GM12865 (cell line): ENCODE measurements around the gene CSTPP1.

Source experiments
- DNase-seq: peaks from one replicate; pipeline ENCODE4 v3.0.0; 2010; ENCODE audit warnings: low read depth
- H3K4me3 ChIP-seq: 2 replicates; pipeline ENCODE4 v1.5.1; 2011; ENCODE audit warnings: mild to moderate bottlenecking, low read depth, low read length, control low read depth
- TF ChIP-seq, protein P1 (sequence below): IDR thresholded peaks from 2 replicates; pipeline ENCODE4 v1.5.1; 2011; ENCODE audit warnings: low read length, control low read depth, low read depth, inconsistent platforms; ENCODE audit not compliant: insufficient read depth; ENCODE audit errors: missing control alignments

Gene CSTPP1

GRCh38 chr11:47184711-47185304 is 248.2 kb downstream of the CSTPP1 start:
- no peak for DNase-seq
- no peak overlapping the region for H3K4me3 ChIP-seq
- TF ChIP-seq, protein P1, sequence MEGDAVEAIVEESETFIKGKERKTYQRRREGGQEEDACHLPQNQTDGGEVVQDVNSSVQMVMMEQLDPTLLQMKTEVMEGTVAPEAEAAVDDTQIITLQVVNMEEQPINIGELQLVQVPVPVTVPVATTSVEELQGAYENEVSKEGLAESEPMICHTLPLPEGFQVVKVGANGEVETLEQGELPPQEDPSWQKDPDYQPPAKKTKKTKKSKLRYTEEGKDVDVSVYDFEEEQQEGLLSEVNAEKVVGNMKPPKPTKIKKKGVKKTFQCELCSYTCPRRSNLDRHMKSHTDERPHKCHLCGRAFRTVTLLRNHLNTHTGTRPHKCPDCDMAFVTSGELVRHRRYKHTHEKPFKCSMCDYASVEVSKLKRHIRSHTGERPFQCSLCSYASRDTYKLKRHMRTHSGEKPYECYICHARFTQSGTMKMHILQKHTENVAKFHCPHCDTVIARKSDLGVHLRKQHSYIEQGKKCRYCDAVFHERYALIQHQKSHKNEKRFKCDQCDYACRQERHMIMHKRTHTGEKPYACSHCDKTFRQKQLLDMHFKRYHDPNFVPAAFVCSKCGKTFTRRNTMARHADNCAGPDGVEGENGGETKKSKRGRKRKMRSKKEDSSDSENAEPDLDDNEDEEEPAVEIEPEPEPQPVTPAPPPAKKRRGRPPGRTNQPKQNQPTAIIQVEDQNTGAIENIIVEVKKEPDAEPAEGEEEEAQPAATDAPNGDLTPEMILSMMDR, result no peak

- no peak for DNase-seq
- TF ChIP-seq, protein P1, result no peak
- peak overlapping the region; percentile 53 for H3K4me3 ChIP-seq
Observed at GRCh38 chr11:47185305-47186075, 248.9 kb downstream of the CSTPP1 start.

DNA sequence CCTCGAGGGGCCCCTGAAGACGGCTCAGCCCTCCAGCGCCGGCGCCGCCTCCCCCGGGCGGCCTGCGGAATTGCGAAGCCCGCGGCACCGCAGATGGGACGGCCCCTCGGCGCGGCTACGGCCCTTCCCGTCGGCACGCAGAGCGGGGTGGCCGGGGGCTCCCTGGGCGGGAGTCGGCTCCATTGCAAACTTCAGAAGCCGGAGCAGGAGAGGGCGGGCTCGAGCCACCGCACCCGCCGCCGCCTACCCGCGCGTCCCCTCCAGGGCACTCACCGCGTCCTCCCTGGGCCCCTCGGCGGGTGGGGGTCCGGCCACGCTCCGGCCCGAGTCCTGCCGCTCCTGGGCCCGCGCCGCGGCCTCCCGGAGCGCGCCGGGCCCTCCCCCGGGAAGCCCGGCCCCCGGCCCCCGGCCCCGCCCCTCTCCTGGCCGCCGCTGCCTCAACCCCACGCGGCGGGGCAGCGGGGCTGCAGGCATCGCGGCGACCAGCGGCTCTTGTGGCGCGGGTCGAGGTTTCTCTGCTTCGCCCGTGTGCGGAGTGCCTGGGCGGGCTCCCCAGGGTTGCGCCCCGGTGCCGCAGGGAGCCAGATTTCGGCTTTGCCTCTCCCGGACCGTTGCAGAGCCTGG is 249.6 kb downstream of the CSTPP1 start, which contains the start of gene PACSIN3:
TSS of gene PACSIN3 (minus strand) at position 359 of the 624 bp plus-strand sequence. CDS start 3,707 bp downstream, outside the sequence.
- TF ChIP-seq, protein P1, result no peak
- H3K4me3 ChIP-seq, result peak within 1 kb of the TSS; percentile 65
- DNase-seq, result peak; percentile 45

DNA sequence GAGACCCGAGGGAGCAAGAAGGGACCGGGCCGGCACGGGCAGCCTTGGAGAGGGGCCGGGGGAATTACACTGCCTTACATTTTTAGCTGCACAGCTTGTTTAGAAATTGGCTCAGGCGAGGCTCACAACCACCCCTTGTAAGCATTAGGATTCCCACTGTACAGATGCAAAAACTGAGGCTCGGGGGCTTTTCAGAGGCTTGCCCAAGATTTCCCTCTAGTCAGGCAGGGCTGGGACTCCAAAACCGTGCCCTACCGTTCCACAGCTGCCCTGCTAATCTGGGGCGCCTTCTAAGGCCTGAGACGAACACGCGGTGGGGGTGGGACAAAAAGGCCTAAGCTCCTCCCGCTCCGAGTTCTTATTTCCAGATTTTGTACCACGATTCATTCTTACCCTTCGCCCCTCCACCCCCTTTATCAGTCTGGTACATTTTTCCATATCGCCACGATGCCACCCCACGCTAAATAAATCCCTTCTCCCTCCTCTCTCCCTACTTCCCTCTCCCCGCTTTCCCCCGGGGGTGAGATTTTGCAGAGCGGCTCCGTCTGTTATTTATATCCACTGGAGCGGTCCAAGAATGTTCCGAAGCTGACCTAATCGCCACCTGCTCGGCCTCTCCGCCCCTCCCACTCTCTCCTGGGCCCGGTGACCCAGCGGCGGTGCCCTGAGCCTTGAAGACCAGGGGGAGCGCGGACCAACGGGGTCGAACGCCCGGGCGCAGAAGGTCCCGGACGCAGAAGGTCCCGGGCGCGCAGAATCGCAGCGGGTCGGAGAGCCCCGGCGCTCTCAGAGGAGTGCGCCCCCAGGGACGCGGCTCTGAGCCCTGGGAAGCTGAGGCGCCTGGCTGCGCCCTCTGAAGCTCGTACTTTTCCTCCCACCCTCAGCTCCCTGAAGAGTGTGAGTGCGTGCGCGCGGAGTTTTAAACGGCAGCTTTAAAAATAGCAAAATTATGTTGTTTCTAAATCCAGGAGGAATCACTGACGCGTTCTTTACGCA is 250.4 kb downstream of the CSTPP1 start:
- DNase-seq, result peak; percentile 61
- TF ChIP-seq, protein P1, result no peak
- peak overlapping the region; percentile 65 for H3K4me3 ChIP-seq

DNA sequence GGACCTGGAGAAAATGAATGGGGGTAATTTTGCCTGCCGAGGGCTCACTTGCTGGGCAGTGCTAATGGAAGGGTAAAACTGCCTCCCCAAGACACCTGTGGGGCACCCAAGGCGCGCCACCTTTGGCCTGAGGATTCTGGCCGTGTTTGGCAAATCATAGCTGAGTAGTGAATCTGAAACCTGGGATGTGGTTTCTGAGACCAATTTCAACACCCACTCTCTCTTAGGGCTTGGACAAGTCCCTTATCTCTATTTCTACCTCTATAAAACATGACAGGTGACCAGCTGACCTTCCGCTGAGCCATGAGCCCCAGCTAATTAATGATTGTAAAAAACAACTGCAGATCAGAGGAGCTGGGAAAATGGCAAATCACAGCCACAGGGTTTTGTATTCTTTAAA is 251.2 kb downstream of the CSTPP1 start:
- TF ChIP-seq, protein P1, result no peak
- H3K4me3 ChIP-seq, result no peak overlapping the region
- no peak for DNase-seq

GRCh38 chr11:47188259-47188658 is 251.7 kb downstream of the CSTPP1 start:
- DNase-seq, result no peak

More at GRCh38 chr11:47188259-47188658, 251.7 kb downstream of the CSTPP1 start:
- TF ChIP-seq, protein P1, result no peak
- H3K4me3 ChIP-seq, result no peak overlapping the region
